NCI-H1436 treated with DMSO at 0.1 percent for 48 hours (cell line): Measurements from ENCODE around the gene ALMS1.
"Not testable (repeated sequence)": the region's sequence is repeated elsewhere in the genome, so short reads cannot be mapped to it uniquely, and the experiment has no call there.

Experiments
- DNase-seq: peaks from one replicate; lab custom pipeline; 2025; lab: John Stamatoyannopoulos, UW

ALMS1 gene

GRCh38 chr2:73404409-73404808 is 18.8 kb downstream of the ALMS1 start:
- no peak for DNase-seq

- no peak for DNase-seq
These were observed 21.4 kb downstream of the ALMS1 start for GRCh38 chr2:73406996-73407395.

- DNase-seq, result no peak
These were observed 22.6 kb downstream of the ALMS1 start for GRCh38 chr2:73408198-73408597.

GRCh38 chr2:73414696-73415095 is 29.1 kb downstream of the ALMS1 start:
- no peak for DNase-seq

- no peak for DNase-seq
These were observed 30.3 kb downstream of the ALMS1 start for GRCh38 chr2:73415906-73416305.

GRCh38 chr2:73418343-73418742 is 32.7 kb downstream of the ALMS1 start:
- DNase-seq, result no peak

GRCh38 chr2:73423913-73424312 is 38.3 kb downstream of the ALMS1 start:
- DNase-seq, result no peak

GRCh38 chr2:73426176-73426575 is 40.5 kb downstream of the ALMS1 start:
- no peak for DNase-seq

- DNase-seq, result no peak
These were observed 50.4 kb downstream of the ALMS1 start for GRCh38 chr2:73436019-73436418.

GRCh38 chr2:73444202-73444601 is 58.6 kb downstream of the ALMS1 start:
- no peak for DNase-seq

- DNase-seq, result no peak
These were observed 63.2 kb downstream of the ALMS1 start for GRCh38 chr2:73448856-73449255.

GRCh38 chr2:73449404-73449803 is 63.8 kb downstream of the ALMS1 start:
- DNase-seq, result no peak

- no peak for DNase-seq
These were observed 65.8 kb downstream of the ALMS1 start for GRCh38 chr2:73451263-73451972.

- DNase-seq, result no peak
These were observed 72.3 kb downstream of the ALMS1 start for GRCh38 chr2:73457982-73458381.

- DNase-seq, result not testable (repeated sequence)
These were observed 76.8 kb downstream of the ALMS1 start for GRCh38 chr2:73462388-73462787.

- DNase-seq, result no peak
These were observed 82.7 kb downstream of the ALMS1 start for GRCh38 chr2:73468376-73468775.

GRCh38 chr2:73483874-73484273 is 98.2 kb downstream of the ALMS1 start:
- not testable (repeated sequence) for DNase-seq

GRCh38 chr2:73487112-73487657 is 101.5 kb downstream of the ALMS1 start:
- no peak for DNase-seq

- DNase-seq, result no peak
These were observed 102.4 kb downstream of the ALMS1 start for GRCh38 chr2:73488079-73488478.

GRCh38 chr2:73489053-73489452 is 103.4 kb downstream of the ALMS1 start:
- DNase-seq, result no peak

- no peak for DNase-seq
These were observed 108.4 kb downstream of the ALMS1 start for GRCh38 chr2:73494031-73494430.

- no peak for DNase-seq
These were observed 118.4 kb downstream of the ALMS1 start for GRCh38 chr2:73503992-73504570.

GRCh38 chr2:73504850-73505249 is 119.2 kb downstream of the ALMS1 start:
- DNase-seq, result not testable (repeated sequence)

- not testable (repeated sequence) for DNase-seq
These were observed 124.8 kb downstream of the ALMS1 start for GRCh38 chr2:73510470-73510869.
